IMR-90 (cell line): Measurements from ENCODE around the gene OVOL1. TPM values are rescaled to one million over a fixed set of nuclear protein-coding genes. Genes with fewer than 3 reads are reported as not detected.
"Not testable (repeated sequence)": the region's sequence is repeated elsewhere in the genome, so short reads cannot be mapped to it uniquely, and the experiment has no call there.

Experiments
- ATAC-seq: fragments of 200-7000 bp; cut with Tn5 transposase; 2 replicates; pipeline ENCODE4 v1.9.1; 2020; ENCODE audit warnings: low read depth, mild to moderate bottlenecking, moderate library complexity
- BruUV-seq: library from RNA; stranded (reverse); fragments of 400-500 nt; replicated peaks from 2 replicates; lab custom pipeline; 2021; lab: Mats Ljungman, UMichigan
- CTCF ChIA-PET: fragments of 300-600 bp; formaldehyde crosslinking; extraction: SDS; loops from one replicate; lab custom pipeline; 2021; ENCODE audit warnings: antibody characterized with exemption; lab: Yijun Ruan, JAX
- POLR2A ChIA-PET: fragments of 300-600 bp; sonication (Branson Sonifier 250); formaldehyde crosslinking; loops from one replicate; lab custom pipeline; 2022; ENCODE audit warnings: antibody characterized with exemption; ENCODE audit not compliant: unreplicated experiment; lab: Charles Lee
- DNase-seq: peaks from one replicate; pipeline ENCODE4 v3.0.0; 2013
- H2AFZ ChIP-seq: replicated peaks from 2 replicates; pipeline ENCODE3; 2013; ENCODE audit warnings: low read length, mild to moderate bottlenecking; ENCODE audit not compliant: poor library complexity
- H2AK5ac ChIP-seq: 2 replicates; pipeline ENCODE4 v1.6.1; 2013; ENCODE audit warnings: low read depth, low read length, inconsistent platforms
- H2AK9ac ChIP-seq: replicated peaks from 2 replicates; pipeline ENCODE3; 2013; ENCODE audit warnings: mild to moderate bottlenecking, low read depth, low read length, moderate library complexity; ENCODE audit not compliant: poor library complexity
- H2BK120ac ChIP-seq: 2 replicates; pipeline ENCODE4 v1.6.1; 2013; ENCODE audit warnings: low read depth, low read length, inconsistent platforms
- H2BK15ac ChIP-seq: 3 replicates; pipeline ENCODE4 v1.6.1; 2013; ENCODE audit warnings: low read depth, low read length, inconsistent platforms
- H2BK20ac ChIP-seq: 2 replicates; pipeline ENCODE4 v1.6.1; 2013; ENCODE audit warnings: low read depth, mild to moderate bottlenecking, inconsistent platforms, low read length, moderate library complexity
- H2BK5ac ChIP-seq: 2 replicates; pipeline ENCODE4 v1.6.1; 2013; ENCODE audit warnings: mild to moderate bottlenecking, low read depth, low read length, inconsistent platforms; ENCODE audit not compliant: poor library complexity, severe bottlenecking
- H3K14ac ChIP-seq: replicated peaks from 2 replicates; pipeline ENCODE4 v1.6.1; 2013; ENCODE audit warnings: low read depth, low read length, inconsistent platforms
- H3K18ac ChIP-seq: 2 replicates; pipeline ENCODE4 v1.6.1; 2013; ENCODE audit warnings: low read depth, low read length, control low read depth
- H3K23ac ChIP-seq: 2 replicates; pipeline ENCODE4 v1.6.1; 2013; ENCODE audit warnings: low read depth, low read length, inconsistent platforms
- H3K27ac ChIP-seq: 2 replicates; pipeline ENCODE4 v1.5.1; 2013; ENCODE audit warnings: mild to moderate bottlenecking, control low read depth, low read length; ENCODE audit not compliant: insufficient read depth
- H3K27me3 ChIP-seq: 2 replicates; pipeline ENCODE4 v1.6.1; 2013; ENCODE audit warnings: low read length; ENCODE audit not compliant: control insufficient read depth, insufficient read depth
- H3K36me3 ChIP-seq: 2 replicates; pipeline ENCODE4 v1.6.1; 2013; ENCODE audit warnings: low read length, mixed read lengths; ENCODE audit not compliant: control insufficient read depth, insufficient read depth
- H3K4ac ChIP-seq: 2 replicates; pipeline ENCODE4 v1.6.1; 2013; ENCODE audit warnings: low read depth, low read length, inconsistent platforms
- H3K4me1 ChIP-seq: 2 replicates; pipeline ENCODE4 v1.6.1; 2013; ENCODE audit warnings: low read length, mixed read lengths; ENCODE audit not compliant: control insufficient read depth, insufficient read depth
- H3K4me2 ChIP-seq: 2 replicates; pipeline ENCODE4 v1.6.1; 2013; ENCODE audit warnings: low read depth, mild to moderate bottlenecking, control low read depth, low read length, moderate library complexity
- H3K4me3 ChIP-seq: 2 replicates; pipeline ENCODE4 v1.5.1; 2013; ENCODE audit warnings: low read depth, mild to moderate bottlenecking, control low read depth, low read length, moderate library complexity; ENCODE audit not compliant: insufficient read depth
- H3K56ac ChIP-seq: 2 replicates; pipeline ENCODE4 v1.6.1; 2013; ENCODE audit warnings: low read length, inconsistent platforms; ENCODE audit not compliant: insufficient read depth; ENCODE audit errors: extremely low read depth
- H3K79me1 ChIP-seq, 2 experiments: 2 replicates each; pipeline ENCODE4 v1.6.1; 2013; ENCODE audit warnings: low read length in 2 of 2, inconsistent platforms in 1 of 2, low read depth in 1 of 2
- H3K9ac ChIP-seq: 2 replicates; pipeline ENCODE4 v1.6.1; 2013; ENCODE audit warnings: low read depth, low read length, control low read depth
- H3K9me1 ChIP-seq: 2 replicates; pipeline ENCODE4 v1.6.1; 2013; ENCODE audit warnings: low read length, inconsistent platforms; ENCODE audit not compliant: insufficient read depth
- H3K9me3 ChIP-seq: 2 replicates; pipeline ENCODE4 v1.6.1; 2013; ENCODE audit warnings: low read length; ENCODE audit not compliant: control insufficient read depth, insufficient read depth
- H4K20me1 ChIP-seq: 2 replicates; pipeline ENCODE4 v1.6.1; 2013; ENCODE audit warnings: low read length, inconsistent platforms; ENCODE audit not compliant: insufficient read depth
- H4K5ac ChIP-seq: 2 replicates; pipeline ENCODE4 v1.6.1; 2013; ENCODE audit warnings: mild to moderate bottlenecking, low read depth, low read length, control low read depth
- H4K8ac ChIP-seq, 2 experiments: 2 replicates each; pipeline ENCODE4 v1.6.1; 2013; ENCODE audit warnings: low read depth in 2 of 2, low read length in 2 of 2, control low read depth in 1 of 2, inconsistent platforms in 1 of 2
- H4K91ac ChIP-seq: 2 replicates; pipeline ENCODE4 v1.6.1; 2013; ENCODE audit warnings: low read depth, low read length, inconsistent platforms; ENCODE audit not compliant: insufficient read depth
- MXI1 ChIP-seq: IDR thresholded peaks from 2 replicates; pipeline ENCODE4 v1.6.1; 2012; ENCODE audit warnings: low read depth, mild to moderate bottlenecking, low read length, moderate library complexity, borderline replicate concordance
- RCOR1 ChIP-seq: IDR thresholded peaks from 2 replicates; pipeline ENCODE4 v1.6.1; 2012; ENCODE audit warnings: mild to moderate bottlenecking, low read length, improper control_type of control experiment; ENCODE audit not compliant: insufficient replicate concordance
- WGBS, 2 experiments: methylation state at CpG; one replicate each; pipeline versions ENCODE4 v1.1.5 to v1.1.7; 2013; ENCODE audit warnings: missing lambda C conversion rate in 2 of 2; ENCODE audit not compliant: insufficient read length in 1 of 2; ENCODE audit errors: extremely low coverage in 2 of 2; 5-methylcytosine and 5-hydroxymethylcytosine counted together
- dilution Hi-C: fragments of 300-500 bp; cut with HindIII; formaldehyde crosslinking; loops from one replicate; pipeline ENCODE4 v1.14.3; 2018; ENCODE audit warnings: low sequenced_read_pairs; ENCODE audit not compliant: unreplicated experiment
- in situ Hi-C: fragments of 300-500 bp; cut with MboI; formaldehyde crosslinking; loops from 3 replicates; pipeline ENCODE4 v1.14.3; 2019; ENCODE audit warnings: low sequenced_read_pairs, inconsistent platforms, mixed read lengths
- intact Hi-C: fragments of 100-400 bp; cut with micrococcal nuclease; formaldehyde crosslinking; loops from 2 replicates; pipeline ENCODE4 v1.10.0; 2022
- polyA plus RNA-seq, 3 experiments: library from polyadenylated mRNA; depleted of rRNA; stranded (reverse); fragments of >200 nt; gene quantifications; 2 replicates each; pipeline ENCODE4 v1.2.3, GENCODE V29; 2012; ENCODE audit warnings: low replicate concordance in 1 of 3
- total RNA-seq: library from RNA; depleted of rRNA; stranded (reverse); fragments of >200 nt; gene quantifications from 2 replicates; pipeline ENCODE4 v1.2.3, GENCODE V29; 2012

OVOL1 gene
- total and polyA plus RNA-seq, 2 of the 4 experiments (the other 2 are of a cell fraction): not detected

DNA sequence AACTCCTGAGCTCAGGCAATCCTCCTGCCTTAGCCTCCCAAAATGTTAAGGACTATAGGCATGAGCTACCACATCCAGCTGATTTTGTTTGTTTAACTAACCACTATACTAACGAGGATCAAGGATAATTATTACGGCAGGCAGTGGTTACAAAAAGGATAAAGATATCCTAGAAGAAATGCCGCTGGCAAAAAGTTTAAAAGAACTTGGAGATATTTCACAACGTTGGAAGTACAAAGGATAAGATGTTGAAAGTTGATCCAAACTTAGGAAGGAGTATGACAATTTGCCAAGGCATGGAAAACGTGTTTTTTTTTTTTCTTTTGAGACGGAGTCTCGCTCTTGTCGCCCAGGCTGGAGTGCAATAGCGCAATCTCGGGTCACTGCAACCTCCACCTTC, 19.5 kb upstream of the OVOL1 start:
- no TSS peak for BruUV-seq
- no peak overlapping the region for H3K27ac ChIP-seq

GRCh38 chr11:65767806-65768205, 19.1 kb upstream of the OVOL1 start:
- in situ Hi-C loops, H2AK9ac ChIP-seq, POLR2A ChIA-PET, H3K4me2 ChIP-seq, H4K8ac ChIP-seq, H2AK5ac ChIP-seq, H4K5ac ChIP-seq, H2BK15ac ChIP-seq, H3K4me3 ChIP-seq, dilution Hi-C loops, H3K4ac ChIP-seq, H2AFZ ChIP-seq, H3K79me1 ChIP-seq, H3K9ac ChIP-seq, H3K56ac ChIP-seq, H3K4me1 ChIP-seq, CTCF ChIA-PET, H3K14ac ChIP-seq, H3K36me3 ChIP-seq, H3K27me3 ChIP-seq, H3K9me1 ChIP-seq, DNase-seq, H4K20me1 ChIP-seq, H3K9me3 ChIP-seq, H2BK120ac ChIP-seq, H4K91ac ChIP-seq, H3K27ac ChIP-seq, ATAC-seq, H3K18ac ChIP-seq, H3K23ac ChIP-seq, BruUV-seq, H2BK5ac ChIP-seq, H2BK20ac ChIP-seq: not testable (repeated sequence)
- intact Hi-C loops: loop anchor here (5.0 to 10.0 kb wide), 2 partner anchors 49 to 73 kb away; no protein-coding TSS in a partner anchor
- WGBS, 2 experiments: no CpG with 5 or more reads among the region's 5 CpGs

More for the DNA sequence above, 19.5 kb upstream of the OVOL1 start:
- Histone ChIP-seq H4K5ac (no peak overlapping the region), H2AFZ (no peak overlapping the region), H3K9ac (no peak overlapping the region), H3K9me1 (no peaks in the 10 kb centered on the region), H4K91ac (no peak overlapping the region), H2BK20ac (no peak overlapping the region), H4K20me1 (no peaks in the 10 kb centered on the region), H3K23ac (no peak overlapping the region), H2BK120ac (no peak overlapping the region), H3K27me3 (no peaks in the 10 kb centered on the region), H4K8ac (no peak overlapping the region), H3K18ac (no peak overlapping the region), H2AK9ac (no peak overlapping the region), H3K4ac (no peak overlapping the region), H3K4me1 (no peaks in the 10 kb centered on the region), H3K4me2 (no peak overlapping the region), H2BK15ac (no peak overlapping the region), H3K79me1 (peaks cover 0 to 5% of the 10 kb centered on the region in 2 experiments; a peak in 2 of 4 replicates), H3K36me3 (no peaks in the 10 kb centered on the region), H2BK5ac (no peak overlapping the region), H2AK5ac (no peak overlapping the region), H3K56ac (no peak overlapping the region), H3K4me3 (no peak overlapping the region), H3K14ac (no peak overlapping the region), H3K9me3 (no peaks in the 10 kb centered on the region)
- ChIA-PET CTCF (no interaction called here), POLR2A (interaction anchor here (0.9 kb wide), 1 partner anchor 9 kb away, joined by 10 read pairs; no protein-coding TSS in a partner anchor)
- in situ Hi-C loops (no loop called here), intact Hi-C loops (loop anchor here (5.0 to 10.0 kb wide), 2 partner anchors 50 to 73 kb away; no protein-coding TSS in a partner anchor), dilution Hi-C loops (no loop called here)
- DNase-seq: no peak
- TF ChIP-seq RCOR1 (no peak), MXI1 (no peak)
- ATAC-seq: no peak
- 57% methylated on average over 5 of the region's 10 CpGs; no CpG with 5 or more reads in 1 of the 2 experiments for WGBS, 2 experiments
